Sigmoid colon (tissue), 7 donors: ENCODE measurements around the gene PACC1. TPM values are rescaled to one million over a fixed set of nuclear protein-coding genes. Genes with fewer than 3 reads are reported as not detected.

Experiments used
- DNase-seq: peaks from one replicate; pipeline ENCODE4 v3.0.0-alpha.2; 2019
- H3K27ac ChIP-seq, 4 donors: fragments of 200-600 bp; sonication (generic); one replicate each; pipeline ENCODE4 v1.5.1; 2016 to 2019; ENCODE audit warnings: mild to moderate bottlenecking in 1 of 4
- H3K27me3 ChIP-seq, 3 donors: fragments of 200-600 bp; sonication (generic); one replicate each; pipeline ENCODE4 v1.5.1; 2019; ENCODE audit warnings: mild to moderate bottlenecking in 1 of 3
- H3K36me3 ChIP-seq, 4 donors: fragments of 200-600 bp; sonication (generic); one replicate each; pipeline ENCODE4 v1.5.1; 2016 to 2019
- H3K4me1 ChIP-seq, 4 donors: fragments of 200-600 bp; sonication (generic); one replicate each; pipeline ENCODE4 v1.5.1; 2017 to 2019
- H3K4me3 ChIP-seq, 4 donors: fragments of 200-600 bp; sonication (generic); one replicate each; pipeline ENCODE4 v1.5.1; 2017 to 2019; ENCODE audit warnings: mild to moderate bottlenecking in 2 of 4, moderate library complexity in 1 of 4
- H3K9me3 ChIP-seq, 4 donors: fragments of 200-600 bp in 3 of 4; sonication (generic) in 3 of 4; one replicate each; pipeline versions ENCODE4 v1.5.1 to v1.6.1; 2013 to 2019
- CTCF ChIP-seq, 4 experiments: fragments of 450-650 bp in 3 of 4; fragments of 200-600 bp in 1 of 4; IDR thresholded peaks; one replicate each; pipeline ENCODE4 v1.5.1; 2016 to 2019; ENCODE audit warnings: antibody characterized with exemption in 4 of 4, mild to moderate bottlenecking in 3 of 4, moderate library complexity in 2 of 4
- EP300 ChIP-seq, 4 donors: sonication (generic); formaldehyde crosslinking; IDR thresholded peaks; one replicate each; pipeline ENCODE4 v1.6.1; 2017; ENCODE audit warnings: antibody characterized with exemption in 4 of 4
- POLR2A ChIP-seq, 2 donors: fragments of 450-650 bp; IDR thresholded peaks; one replicate each; pipeline ENCODE4 v1.6.1; 2016; ENCODE audit warnings: antibody characterized with exemption in 2 of 2, mild to moderate bottlenecking in 2 of 2, moderate library complexity in 2 of 2
- POLR2AphosphoS5 ChIP-seq, 4 donors: sonication (generic); formaldehyde crosslinking; IDR thresholded peaks; one replicate each; pipeline ENCODE4 v1.6.1; 2017; ENCODE audit warnings: antibody characterized with exemption in 4 of 4
- WGBS, 2 donors: extraction: QIAGEN DNeasy Blood & Tissue Kit; methylation state at CpG; one replicate each; pipeline ENCODE4 v1.1.7; 2013; 5-methylcytosine and 5-hydroxymethylcytosine counted together
- intact Hi-C: fragments of 100-400 bp; cut with DNase I; formaldehyde crosslinking; loops from one replicate; pipeline ENCODE4 v1.15.1; 2023
- polyA plus RNA-seq, 3 donors: library from polyadenylated mRNA; stranded (reverse); fragments of 200-250 nt; gene quantifications; one replicate each; pipeline ENCODE4 v1.2.3, GENCODE V29; 2013
- small RNA-seq, 3 donors: library from RNA; depleted of rRNA; stranded (forward); fragments of <200 nt; gene quantifications; one replicate each; pipeline ENCODE3, GENCODE V24; 2016
- total RNA-seq, 4 donors: library from RNA; depleted of rRNA; stranded (reverse); fragments of >200 nt; gene quantifications; one replicate each; pipeline ENCODE4 v1.1.0, GENCODE V29; 2016
- donor health status: healthy with polysubstance abuse.
- donor health status: Bipolar disorder and iron deficiency.
- donor health status: healthy.

The PACC1 gene
- total and polyA plus RNA-seq, 7 donors = 0.60 to 6.9 (median 2.9) TPM

GRCh38 chr1:212317916-212318315 is 96.8 kb downstream of the PACC1 start:
- intact Hi-C loops = no loop called here
- WGBS, 2 donors = 15 to 73% methylated on average over 2 of the region's 2 CpGs
- H3K4me3 ChIP-seq = no peak overlapping the region
- H3K9me3 ChIP-seq = no peaks in the 10 kb centered on the region
- no peak for DNase-seq
- no peaks in the 10 kb centered on the region for H3K36me3 ChIP-seq
- H3K27me3 ChIP-seq = no peaks in the 10 kb centered on the region
- TF ChIP-seq EP300 (IDR thresholded peaks at IDR 0.05) = no peak
- no peak for TF ChIP-seq POLR2AphosphoS5 (IDR thresholded peaks at IDR 0.05)
- no peak for TF ChIP-seq CTCF (IDR thresholded peaks at IDR 0.05)
- no peak for TF ChIP-seq POLR2A (IDR thresholded peaks at IDR 0.05)
- peaks cover 0 to 9% (median 0%) of the 10 kb centered on the region in 4 donors for H3K4me1 ChIP-seq
- H3K27ac ChIP-seq = no peak overlapping the region

GRCh38 chr1:212315907-212316306 is 98.8 kb downstream of the PACC1 start:
- Histone ChIP-seq H3K9me3 (no peaks in the 10 kb centered on the region), H3K4me1 (peaks cover 0 to 10% (median 0%) of the 10 kb centered on the region in 4 donors), H3K27me3 (no peaks in the 10 kb centered on the region), H3K4me3 (no peak overlapping the region), H3K36me3 (no peaks in the 10 kb centered on the region), H3K27ac (no peak overlapping the region)
- DNase-seq = no peak
- intact Hi-C loops = no loop called here
- no peak for TF ChIP-seq CTCF (IDR thresholded peaks at IDR 0.05)
- no peak for TF ChIP-seq EP300 (IDR thresholded peaks at IDR 0.05)
- no peak for TF ChIP-seq POLR2AphosphoS5 (IDR thresholded peaks at IDR 0.05)
- TF ChIP-seq POLR2A (IDR thresholded peaks at IDR 0.05) = no peak

- Histone ChIP-seq H3K4me1 (peaks cover 0 to 17% (median 0%) of the 10 kb centered on the region in 4 donors), H3K27ac (no peak overlapping the region), H3K27me3 (no peaks in the 10 kb centered on the region), H3K9me3 (no peaks in the 10 kb centered on the region), H3K4me3 (no peak overlapping the region), H3K36me3 (no peaks in the 10 kb centered on the region)
- intact Hi-C loops = no loop called here
- TF ChIP-seq POLR2AphosphoS5 (IDR thresholded peaks at IDR 0.05) = no peak
- TF ChIP-seq EP300 (IDR thresholded peaks at IDR 0.05) = no peak
- no peak for TF ChIP-seq CTCF (IDR thresholded peaks at IDR 0.05)
- no peak for TF ChIP-seq POLR2A (IDR thresholded peaks at IDR 0.05)
- WGBS, 2 donors = 84 to 93% methylated on average over 2 of the region's 2 CpGs
- DNase-seq = no peak
These were observed 99.5 kb downstream of the PACC1 start for GRCh38 chr1:212315184-212315583.

Small RNA genes within 50 kb of the gene (small RNA-seq; reads per million reads assigned to genes)
- gene SNORA16B = 0 reads per million in 3 donors

Other genes with a start within 250 kb of the PACC1 start
- 10 to 100 TPM; 25.9 to 47.1 (median 31.4) TPM for gene PPP2R5A, start 129.5 kb downstream of the PACC1 start, total RNA-seq
- 10 to 100 TPM; 46.2 to 62.7 (median 50.4) TPM for gene PPP2R5A, start 129.5 kb downstream of the PACC1 start, polyA plus RNA-seq
- gene NENF, start 18.0 kb upstream of the PACC1 start, total RNA-seq = 100 to 1,000 TPM; 100 to 136 (median 120) TPM
- 10 to 100 TPM; 27.0 to 66.1 (median 42.1) TPM for gene NENF, start 18.0 kb upstream of the PACC1 start, polyA plus RNA-seq
- gene ATF3, start 193.9 kb upstream of the PACC1 start, total RNA-seq = 10 to 100 TPM in 2 of 4 donors, 1 to 10 TPM in 2; 3.2 to 32.0 (median 11.8) TPM
- 100 to 1,000 TPM in 1 of 3 donors, 10 to 100 TPM in 2; 29.4 to 162 (median 37.8) TPM for gene ATF3, start 193.9 kb upstream of the PACC1 start, polyA plus RNA-seq